H9 (cell line): Measurements from ENCODE around the gene TBC1D5. TPM values are rescaled to one million over a fixed set of nuclear protein-coding genes. Genes with fewer than 3 reads are reported as not detected.

ENCODE experiments used
- DNase-seq: peaks from one replicate; pipeline ENCODE4 v3.0.0-alpha.2; 2017
- H2AFZ ChIP-seq: one replicate; pipeline ENCODE4 v1.6.1; 2013; ENCODE audit warnings: mild to moderate bottlenecking, low read length, control low read depth, moderate library complexity
- H2AK5ac ChIP-seq: 2 replicates; pipeline ENCODE4 v1.6.1; 2013; ENCODE audit warnings: low read length, control low read depth, mixed read lengths; ENCODE audit not compliant: insufficient read length
- H2BK120ac ChIP-seq: one replicate; pipeline ENCODE4 v1.6.1; 2013; ENCODE audit warnings: low read depth, mild to moderate bottlenecking, low read length, control low read depth, inconsistent platforms; ENCODE audit not compliant: poor library complexity, severe bottlenecking
- H2BK12ac ChIP-seq: 2 replicates; pipeline ENCODE4 v1.6.1; 2013; ENCODE audit warnings: low read length, control low read depth, mixed read lengths, low read depth; ENCODE audit not compliant: insufficient read length
- H2BK15ac ChIP-seq: 2 replicates; pipeline ENCODE4 v1.6.1; 2013; ENCODE audit warnings: low read depth, low read length, control low read depth
- H2BK20ac ChIP-seq: one replicate; pipeline ENCODE4 v1.6.1; 2013; ENCODE audit warnings: low read depth, mild to moderate bottlenecking, low read length, control low read depth, inconsistent platforms; ENCODE audit not compliant: poor library complexity, severe bottlenecking
- H2BK5ac ChIP-seq: 2 replicates; pipeline ENCODE4 v1.6.1; 2013; ENCODE audit warnings: low read length, control low read depth, mixed read lengths; ENCODE audit not compliant: insufficient read length
- H3K14ac ChIP-seq: 2 replicates; pipeline ENCODE4 v1.6.1; 2013; ENCODE audit warnings: low read length, control low read depth; ENCODE audit not compliant: insufficient read depth
- H3K18ac ChIP-seq: 2 replicates; pipeline ENCODE4 v1.6.1; 2013; ENCODE audit warnings: low read depth, mild to moderate bottlenecking, mixed read lengths, low read length, control low read depth; ENCODE audit not compliant: insufficient read length
- H3K23ac ChIP-seq: 2 replicates; pipeline ENCODE4 v1.6.1; 2013; ENCODE audit warnings: low read length, control low read depth, mixed read lengths, low read depth; ENCODE audit not compliant: insufficient read length
- H3K23me2 ChIP-seq: 2 replicates; pipeline ENCODE4 v1.6.1; 2013; ENCODE audit warnings: low read depth, mild to moderate bottlenecking, mixed read lengths, low read length, control low read depth; ENCODE audit not compliant: insufficient read length, poor library complexity, severe bottlenecking
- H3K27ac ChIP-seq: 2 replicates; pipeline ENCODE4 v1.5.1; 2013; ENCODE audit warnings: low read length, control low read depth, mixed read lengths, low read depth; ENCODE audit not compliant: insufficient read length
- H3K27me3 ChIP-seq: 2 replicates; pipeline ENCODE4 v1.6.1; 2013; ENCODE audit warnings: low read length, control low read depth, inconsistent platforms; ENCODE audit not compliant: insufficient read depth
- H3K4ac ChIP-seq: 2 replicates; pipeline ENCODE4 v1.6.1; 2013; ENCODE audit warnings: low read depth, mild to moderate bottlenecking, control low read depth, inconsistent platforms, low read length, moderate library complexity
- H3K4me1 ChIP-seq: 2 replicates; pipeline ENCODE4 v1.6.1; 2013; ENCODE audit warnings: low read length, control low read depth, inconsistent platforms; ENCODE audit not compliant: insufficient read depth
- H3K4me2 ChIP-seq: 2 replicates; pipeline ENCODE4 v1.6.1; 2013; ENCODE audit warnings: low read length, control low read depth, mixed read lengths; ENCODE audit not compliant: insufficient read length, insufficient read depth
- H3K56ac ChIP-seq: 2 replicates; pipeline ENCODE4 v1.6.1; 2013; ENCODE audit warnings: low read depth, mild to moderate bottlenecking, mixed read lengths, low read length, control low read depth; ENCODE audit not compliant: insufficient read length
- H3K79me1 ChIP-seq: 2 replicates; pipeline ENCODE4 v1.6.1; 2013; ENCODE audit warnings: low read depth, mild to moderate bottlenecking, moderate library complexity, low read length, control low read depth, inconsistent platforms; ENCODE audit not compliant: insufficient read depth, poor library complexity, severe bottlenecking
- H3K79me2 ChIP-seq: 2 replicates; pipeline ENCODE4 v1.6.1; 2013; ENCODE audit warnings: low read length, control low read depth, inconsistent platforms; ENCODE audit not compliant: insufficient read depth
- H3K9ac ChIP-seq: 2 replicates; pipeline ENCODE4 v1.6.1; 2013; ENCODE audit warnings: low read length, control low read depth, mixed read lengths; ENCODE audit not compliant: insufficient read length; ENCODE audit errors: extremely low read depth
- H3K9me3 ChIP-seq: one replicate; pipeline ENCODE4 v1.6.1; 2013; ENCODE audit warnings: low read depth, low read length, inconsistent platforms; ENCODE audit not compliant: control insufficient read depth
- H3T11ph ChIP-seq: one replicate; pipeline ENCODE4 v1.6.1; 2013; ENCODE audit warnings: mild to moderate bottlenecking, low read length, control low read depth, inconsistent platforms
- H4K20me1 ChIP-seq: one replicate; pipeline ENCODE4 v1.6.1; 2013; ENCODE audit not compliant: control insufficient read depth, insufficient read length, insufficient read depth
- H4K5ac ChIP-seq: 2 replicates; pipeline ENCODE4 v1.6.1; 2013; ENCODE audit warnings: low read depth, mild to moderate bottlenecking, mixed read lengths, low read length, control low read depth; ENCODE audit not compliant: insufficient read length
- H4K8ac ChIP-seq: replicated peaks from 2 replicates; pipeline ENCODE4 v1.6.1; 2013; ENCODE audit warnings: low read length, control low read depth, mixed read lengths, low read depth; ENCODE audit not compliant: insufficient read length
- H4K91ac ChIP-seq: 2 replicates; pipeline ENCODE4 v1.6.1; 2013; ENCODE audit warnings: low read depth, mild to moderate bottlenecking, moderate library complexity, mixed read lengths, low read length, control low read depth; ENCODE audit not compliant: insufficient read length
- H3K27ac Mint-ChIP-seq, 3 experiments: 2 replicates in 2 of 3; 3 replicates in 1 of 3; pipeline ENCODE4 v1.8.0; 2020 to 2021; ENCODE audit warnings: mixed read lengths in 3 of 3, mild to moderate bottlenecking in 1 of 3, moderate library complexity in 1 of 3
- H3K27me3 Mint-ChIP-seq: 2 replicates; pipeline ENCODE4 v1.8.0; 2021; ENCODE audit warnings: low read depth, mild to moderate bottlenecking, moderate library complexity, mixed read lengths
- H3K36me3 Mint-ChIP-seq, 3 experiments: 2 replicates in 2 of 3; 3 replicates in 1 of 3; pipeline ENCODE4 v1.8.0; 2020 to 2021; ENCODE audit warnings: low read depth in 3 of 3, mixed read lengths in 3 of 3; ENCODE audit not compliant: insufficient read depth in 1 of 3
- H3K4me1 Mint-ChIP-seq, 2 experiments: 2 replicates each; pipeline ENCODE4 v1.8.0; 2020; ENCODE audit warnings: mixed read lengths in 2 of 2
- H3K4me3 Mint-ChIP-seq, 2 experiments: 2 replicates in 1 of 2; 3 replicates in 1 of 2; pipeline ENCODE4 v1.8.0; 2020 to 2021; ENCODE audit warnings: mild to moderate bottlenecking in 2 of 2, mixed read lengths in 2 of 2, moderate library complexity in 1 of 2
- H3K9me3 Mint-ChIP-seq, 2 experiments: 2 replicates in 1 of 2; 3 replicates in 1 of 2; pipeline ENCODE4 v1.8.0; 2020; ENCODE audit warnings: mild to moderate bottlenecking in 2 of 2, mixed read lengths in 2 of 2, moderate library complexity in 1 of 2
- WGBS: extraction: QIAGEN DNeasy Blood & Tissue Kit; methylation state at CpG from one replicate; pipeline ENCODE4 v1.1.7; 2013; ENCODE audit warnings: missing lambda C conversion rate, low lambda C conversion rate, mixed read lengths; ENCODE audit not compliant: insufficient read length; ENCODE audit errors: extremely low coverage; 5-methylcytosine and 5-hydroxymethylcytosine counted together
- total RNA-seq: library from RNA; stranded (reverse); gene quantifications from 2 replicates; pipeline ENCODE4 v1.2.1, GENCODE V29; 2021
- TF ChIP-seq, protein P1 (sequence below): fragments of 200-600 bp; sonication (generic); conservative IDR thresholded peaks from 3 replicates; pipeline ENCODE4 v1.8.0; 2021; ENCODE audit warnings: antibody characterized with exemption, mild to moderate bottlenecking

Gene TBC1D5
- total RNA-seq, 1 experiment from 2014 or later: 25.0 TPM

DNA sequence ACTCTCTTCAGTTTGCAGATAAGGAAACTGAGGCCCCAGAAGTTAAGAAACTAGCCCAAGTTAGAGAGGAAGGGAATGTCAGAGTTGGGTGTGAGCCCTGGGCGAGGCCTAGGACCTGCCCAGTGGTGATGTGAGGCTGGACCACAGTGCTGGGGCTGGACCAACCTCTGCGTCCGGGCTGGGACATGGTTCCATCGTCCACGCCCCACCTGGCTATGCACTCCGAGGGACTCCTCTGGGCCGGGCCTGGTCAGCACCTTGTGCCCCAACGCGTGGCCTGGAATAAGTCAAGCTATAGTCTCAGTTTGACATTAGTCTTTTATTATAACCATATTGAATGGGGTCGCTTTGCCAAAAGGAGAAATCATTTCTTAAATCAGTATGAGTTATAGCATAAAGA lies 585.6 kb downstream of the TBC1D5 start:
- no peak overlapping the region for H3K4me3 Mint-ChIP-seq
- H2BK120ac ChIP-seq: no peak overlapping the region
- no peak overlapping the region for H3K14ac ChIP-seq
- no peaks in the 10 kb centered on the region for H3K4me1 ChIP-seq
- no peak overlapping the region for H2AFZ ChIP-seq
- no peak overlapping the region for H3K27ac ChIP-seq
- no peak overlapping the region for H4K5ac ChIP-seq
- H3K4ac ChIP-seq: no peak overlapping the region
- DNase-seq: no peak
- H4K20me1 ChIP-seq: no peaks in the 10 kb centered on the region
- 0 out of 4 replicates have a peak, but pooled peaks cover 2 to 7% of the 10 kb centered on the region in 2 experiments for H3K4me1 Mint-ChIP-seq
- no peak overlapping the region for H3K56ac ChIP-seq
- H3K18ac ChIP-seq: no peak overlapping the region
- no peak overlapping the region for H3K23ac ChIP-seq
- H3K23me2 ChIP-seq: no peaks in the 10 kb centered on the region
- no peak overlapping the region for H3K9ac ChIP-seq
- no peak overlapping the region for H2AK5ac ChIP-seq
- H2BK5ac ChIP-seq: no peak overlapping the region
- H3K27me3 Mint-ChIP-seq: no peaks in the 10 kb centered on the region
- H3K27ac Mint-ChIP-seq: no peak overlapping the region; a peak in 1 of 7 replicates
- no peak overlapping the region for H4K8ac ChIP-seq
- no peak overlapping the region for H3K4me2 ChIP-seq
- H3K9me3 Mint-ChIP-seq: peaks cover 0 to 3% of the 10 kb centered on the region in 2 experiments; a peak in 3 of 5 replicates
- no peak overlapping the region for H4K91ac ChIP-seq
- no peaks in the 10 kb centered on the region for H3K9me3 ChIP-seq
- no peak overlapping the region for H2BK15ac ChIP-seq
- H3K79me1 ChIP-seq: no peaks in the 10 kb centered on the region
- no peak overlapping the region for H3T11ph ChIP-seq
- H3K36me3 Mint-ChIP-seq: peaks cover 7 to 24% (median 17%) of the 10 kb centered on the region in 3 experiments; a peak in 6 of 7 replicates
- H2BK20ac ChIP-seq: no peak overlapping the region
- H2BK12ac ChIP-seq: no peak overlapping the region
- H3K79me2 ChIP-seq: no peaks in the 10 kb centered on the region
- WGBS: no CpG with 5 or more reads among the region's 10 CpGs
- H3K27me3 ChIP-seq: no peaks in the 10 kb centered on the region
- TF ChIP-seq, protein P1, sequence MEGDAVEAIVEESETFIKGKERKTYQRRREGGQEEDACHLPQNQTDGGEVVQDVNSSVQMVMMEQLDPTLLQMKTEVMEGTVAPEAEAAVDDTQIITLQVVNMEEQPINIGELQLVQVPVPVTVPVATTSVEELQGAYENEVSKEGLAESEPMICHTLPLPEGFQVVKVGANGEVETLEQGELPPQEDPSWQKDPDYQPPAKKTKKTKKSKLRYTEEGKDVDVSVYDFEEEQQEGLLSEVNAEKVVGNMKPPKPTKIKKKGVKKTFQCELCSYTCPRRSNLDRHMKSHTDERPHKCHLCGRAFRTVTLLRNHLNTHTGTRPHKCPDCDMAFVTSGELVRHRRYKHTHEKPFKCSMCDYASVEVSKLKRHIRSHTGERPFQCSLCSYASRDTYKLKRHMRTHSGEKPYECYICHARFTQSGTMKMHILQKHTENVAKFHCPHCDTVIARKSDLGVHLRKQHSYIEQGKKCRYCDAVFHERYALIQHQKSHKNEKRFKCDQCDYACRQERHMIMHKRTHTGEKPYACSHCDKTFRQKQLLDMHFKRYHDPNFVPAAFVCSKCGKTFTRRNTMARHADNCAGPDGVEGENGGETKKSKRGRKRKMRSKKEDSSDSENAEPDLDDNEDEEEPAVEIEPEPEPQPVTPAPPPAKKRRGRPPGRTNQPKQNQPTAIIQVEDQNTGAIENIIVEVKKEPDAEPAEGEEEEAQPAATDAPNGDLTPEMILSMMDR: no peak
